NCI-H1930 (cell line): Measurements from ENCODE around the gene OTUB2.
A peak's percentile ranks its signal among the peaks of the same experiment; 100 is the strongest.
"Not testable (repeated sequence)": the region's sequence is repeated elsewhere in the genome, so short reads cannot be mapped to it uniquely, and the experiment has no call there.

Experiments
- DNase-seq, 2 experiments: peaks; one replicate each; lab custom pipeline; 2025; lab: John Stamatoyannopoulos, UW

The OTUB2 gene

GRCh38 chr14:94056579-94057308, 30.6 kb downstream of the OTUB2 start:
- no peak for DNase-seq

GRCh38 chr14:94058128-94058673, 32.1 kb downstream of the OTUB2 start:
- DNase-seq = no peak

- DNase-seq = no peak
Observed at GRCh38 chr14:94058674-94059138, 32.6 kb downstream of the OTUB2 start.

GRCh38 chr14:94059998-94060397, 33.9 kb downstream of the OTUB2 start:
- no peak for DNase-seq

GRCh38 chr14:94062344-94062940, 36.3 kb downstream of the OTUB2 start:
- DNase-seq = no peak

- DNase-seq = no peak
Observed at GRCh38 chr14:94066089-94066676, 40.0 kb downstream of the OTUB2 start.

GRCh38 chr14:94072076-94072475, 45.9 kb downstream of the OTUB2 start:
- not testable (repeated sequence) for DNase-seq

GRCh38 chr14:94074534-94074933, 48.4 kb downstream of the OTUB2 start:
- no peak for DNase-seq

GRCh38 chr14:94075008-94075407, 48.9 kb downstream of the OTUB2 start:
- DNase-seq = no peak

- no peak for DNase-seq
Observed at GRCh38 chr14:94077111-94077821, 51.1 kb downstream of the OTUB2 start.

- no peak for DNase-seq
Observed at GRCh38 chr14:94077823-94078222, 51.7 kb downstream of the OTUB2 start.

GRCh38 chr14:94079891-94080620, 53.9 kb downstream of the OTUB2 start:
- no peak for DNase-seq

GRCh38 chr14:94080621-94081385, 54.7 kb downstream of the OTUB2 start, which contains the start of the genes DDX24 and IFI27L1:
Gene DDX24, minus strand, starts transcription at chr14:94081202. Its CDS starts 1,460 bp downstream, at chr14:94079742.
Gene IFI27L1, plus strand, starts transcription at chr14:94081310. Its CDS starts 15,628 bp downstream, at chr14:94096938.
- peak; percentile 74 to 85 for DNase-seq

GRCh38 chr14:94081386-94081820, 55.3 kb downstream of the OTUB2 start:
- no peak for DNase-seq

- DNase-seq = no peak
Observed at GRCh38 chr14:94087891-94088290, 61.8 kb downstream of the OTUB2 start.

GRCh38 chr14:94088516-94088915, 62.4 kb downstream of the OTUB2 start:
- no peak for DNase-seq

GRCh38 chr14:94089479-94089878, 63.3 kb downstream of the OTUB2 start:
- no peak for DNase-seq

- DNase-seq = no peak
Observed at GRCh38 chr14:94093418-94093817, 67.3 kb downstream of the OTUB2 start.

GRCh38 chr14:94097091-94097490, 71.0 kb downstream of the OTUB2 start:
- DNase-seq = no peak
